Neural crest cell (in vitro differentiated cells): ENCODE measurements around the gene PLEKHM2. TPM values are rescaled to one million over a fixed set of nuclear protein-coding genes. Genes with fewer than 3 reads are reported as not detected.

Experiments
- DNase-seq: peaks from one replicate; pipeline ENCODE4 v3.0.0; 2021; ENCODE audit warnings: low read depth, mixed read lengths, low spot score
- H3K27ac Mint-ChIP-seq: one replicate; pipeline ENCODE4 v1.8.0; 2021; ENCODE audit warnings: mild to moderate bottlenecking, mixed read lengths; ENCODE audit not compliant: unreplicated experiment
- H3K27me3 Mint-ChIP-seq: 2 replicates; pipeline ENCODE4 v1.8.0; 2021; ENCODE audit warnings: low read depth, mild to moderate bottlenecking, mixed read lengths
- H3K36me3 Mint-ChIP-seq: 2 replicates; pipeline ENCODE4 v1.8.0; 2021; ENCODE audit warnings: low read depth, mild to moderate bottlenecking, mixed read lengths
- H3K4me1 Mint-ChIP-seq: 2 replicates; pipeline ENCODE4 v1.8.0; 2021; ENCODE audit warnings: mixed read lengths
- H3K4me3 Mint-ChIP-seq: one replicate; pipeline ENCODE4 v1.8.0; 2021; ENCODE audit warnings: mild to moderate bottlenecking, mixed read lengths
- H3K9me3 Mint-ChIP-seq: 2 replicates; pipeline ENCODE4 v1.8.0; 2021; ENCODE audit warnings: mixed read lengths
- CTCF ChIP-seq: fragments of 200-600 bp; sonication (generic); conservative IDR thresholded peaks from 2 replicates; pipeline ENCODE4 v1.5.0; 2021; ENCODE audit warnings: antibody characterized with exemption, mild to moderate bottlenecking
- total RNA-seq: library from RNA; stranded (reverse); gene quantifications from 2 replicates; pipeline ENCODE4 v1.2.1, GENCODE V29; 2021

Gene PLEKHM2
- total RNA-seq, 1 donor from 2014 or later: 64.5 TPM

- Mint-ChIP-seq H3K27me3 (no peaks in the 10 kb centered on the region), H3K4me3 (no peak within 1 kb of the TSS), H3K9me3 (no peaks in the 10 kb centered on the region), H3K4me1 (peaks cover 8% of the 10 kb centered on the region), H3K36me3 (no peaks in the 10 kb centered on the region), H3K27ac (no peak within 1 kb of the TSS)
- TF ChIP-seq CTCF: no peak
- no peak for DNase-seq
These were observed 58.2 kb downstream of the PLEKHM2 start, which contains the start of gene TMEM82 for GRCh38 chr1:15742339-15742801. TMEM82 (plus strand) TSS chr1:15742499; CDS start chr1:15742560, 61 bp downstream.

DNA sequence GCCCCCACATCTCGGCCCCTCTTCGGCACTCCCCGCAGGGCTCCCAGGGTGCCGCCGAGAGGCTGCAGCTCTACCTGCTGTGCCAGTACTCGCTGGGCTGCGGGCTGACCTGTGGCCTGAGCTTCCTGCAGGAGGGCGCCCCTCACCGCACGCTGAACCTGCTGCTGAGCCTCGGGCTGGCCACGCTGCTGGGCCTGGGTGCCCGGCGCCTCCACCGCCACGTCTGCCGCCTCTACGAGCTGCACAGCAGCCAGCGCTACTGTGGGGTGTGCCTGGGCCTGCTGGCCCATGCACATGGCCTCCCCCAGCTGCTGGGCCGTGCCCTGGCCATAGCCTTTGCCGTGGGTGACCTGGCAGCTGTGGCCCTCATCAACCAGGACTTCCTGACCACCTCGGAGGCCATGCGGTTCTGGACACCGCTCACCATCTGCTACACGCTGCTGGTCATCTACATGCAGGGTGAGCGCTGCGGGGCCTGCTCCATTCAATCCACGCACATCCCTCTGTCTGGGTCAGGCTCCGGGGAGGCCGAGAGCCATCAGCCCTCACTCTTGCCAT lies 60.1 kb downstream of the PLEKHM2 start:
- H3K4me3 Mint-ChIP-seq: no peak overlapping the region
- no peaks in the 10 kb centered on the region for H3K27me3 Mint-ChIP-seq
- H3K36me3 Mint-ChIP-seq: no peaks in the 10 kb centered on the region
- H3K4me1 Mint-ChIP-seq: peaks cover 13% of the 10 kb centered on the region
- no peak for TF ChIP-seq CTCF
- H3K9me3 Mint-ChIP-seq: no peaks in the 10 kb centered on the region
- peak overlapping the region; percentile 43 for H3K27ac Mint-ChIP-seq
- DNase-seq: no peak

DNA sequence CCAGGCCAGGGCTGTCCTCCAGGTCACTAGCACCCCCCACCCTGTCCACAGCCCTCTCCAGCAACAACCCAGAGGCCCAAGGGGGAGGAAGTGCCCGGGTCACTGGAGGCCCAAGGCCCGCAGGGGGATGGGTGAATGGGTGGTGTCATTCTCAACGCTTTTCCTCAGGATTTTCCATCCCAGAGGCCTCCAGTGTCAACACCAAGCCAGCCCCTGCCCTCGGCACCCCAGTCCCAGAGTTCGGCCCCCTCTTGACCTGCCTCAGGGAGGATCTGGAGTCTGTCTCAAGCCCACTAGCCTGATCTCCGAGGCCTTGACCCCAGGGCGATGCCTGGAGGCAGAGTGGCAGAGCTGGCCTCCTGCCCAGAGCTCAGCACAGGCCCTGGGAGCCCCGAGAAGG lies 63.3 kb downstream of the PLEKHM2 start:
- no peaks in the 10 kb centered on the region for H3K36me3 Mint-ChIP-seq
- no peaks in the 10 kb centered on the region for H3K9me3 Mint-ChIP-seq
- H3K27ac Mint-ChIP-seq: no peak overlapping the region
- no peak for DNase-seq
- H3K27me3 Mint-ChIP-seq: no peaks in the 10 kb centered on the region
- H3K4me3 Mint-ChIP-seq: no peak overlapping the region
- H3K4me1 Mint-ChIP-seq: peaks cover 5% of the 10 kb centered on the region
- TF ChIP-seq CTCF: no peak

DNA sequence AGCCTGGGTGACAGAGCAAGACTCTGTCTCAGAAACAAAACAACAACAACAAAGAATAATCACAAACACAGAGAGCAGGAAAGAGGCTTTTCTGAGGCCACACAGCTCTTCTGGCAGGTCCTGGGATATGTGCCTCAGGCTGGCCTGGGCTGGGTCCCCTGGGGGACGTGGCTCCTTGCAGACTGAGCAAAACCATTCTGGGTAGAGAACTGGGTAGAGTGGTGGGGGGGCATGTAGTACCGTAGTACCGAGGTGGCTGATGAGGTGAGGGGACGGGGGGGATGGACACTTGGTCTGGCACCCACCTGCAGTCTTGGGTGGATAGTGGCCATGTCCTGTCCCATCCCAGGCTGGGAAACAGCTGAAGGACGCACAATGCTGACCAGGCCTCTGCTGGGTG lies 64.1 kb downstream of the PLEKHM2 start:
- no peak for DNase-seq
- no peaks in the 10 kb centered on the region for H3K9me3 Mint-ChIP-seq
- H3K4me1 Mint-ChIP-seq: peaks cover 5% of the 10 kb centered on the region
- no peak overlapping the region for H3K27ac Mint-ChIP-seq
- no peak for TF ChIP-seq CTCF
- no peaks in the 10 kb centered on the region for H3K36me3 Mint-ChIP-seq
- H3K4me3 Mint-ChIP-seq: no peak overlapping the region
- no peaks in the 10 kb centered on the region for H3K27me3 Mint-ChIP-seq

- H3K9me3 Mint-ChIP-seq: no peaks in the 10 kb centered on the region
- no peak overlapping the region for H3K4me3 Mint-ChIP-seq
- DNase-seq: no peak
- H3K27me3 Mint-ChIP-seq: no peaks in the 10 kb centered on the region
- no peaks in the 10 kb centered on the region for H3K36me3 Mint-ChIP-seq
- H3K27ac Mint-ChIP-seq: no peak overlapping the region
- TF ChIP-seq CTCF: no peak
- H3K4me1 Mint-ChIP-seq: peaks cover 5% of the 10 kb centered on the region
These were observed 64.7 kb downstream of the PLEKHM2 start for GRCh38 chr1:15748690-15749398.
